ENCODE measurements around the gene DBH. TPM values are rescaled to one million over a fixed set of nuclear protein-coding genes. Genes with fewer than 3 reads are reported as not detected.

The DBH gene
- total and polyA plus RNA-seq, 10 of the 15 experiments (the other 5 are each of a cell fraction or from before 2014, with no cell fraction given), result not detected

- no peak for TF ChIP-seq ESRRA (IDR thresholded peaks at IDR 0.05; ENCODE audit: low read length)
- TF ChIP-seq TARDBP (IDR thresholded peaks at IDR 0.05; ENCODE audit: borderline replicate concordance), result no peak
- TF ChIP-seq CTCF (IDR thresholded peaks at IDR 0.05 in 2 of 3, conservative IDR thresholded peaks at IDR 0.05 in 1 of 3; ENCODE audit: control insufficient read depth in 2 of 3, extremely low read depth in 1 of 3, insufficient read depth in 1 of 3, low read depth in 3 of 3, low read length in 3 of 3), result no peak
- no peak for TF ChIP-seq ZBED1 (IDR thresholded peaks at IDR 0.05; ENCODE audit: borderline replicate concordance)
- TF ChIP-seq BCL3 (IDR thresholded peaks at IDR 0.05; ENCODE audit: borderline replicate concordance, insufficient read depth, low read depth, low read length, poor library complexity, severe bottlenecking), result no peak
Observed at GRCh38 chr9:133635533-133636531, at the start of gene DBH (continued).

GRCh38 chr9:133587051-133587450 is 49.1 kb upstream of the DBH start:
- no peak overlapping the region for H3K27ac ChIP-seq (ENCODE audit: control insufficient read depth, insufficient read depth)
- H4K20me1 ChIP-seq (ENCODE audit: control insufficient read depth, insufficient read depth), result no peaks in the 10 kb centered on the region
- intact Hi-C loops (cut with micrococcal nuclease; ENCODE audit: unreplicated experiment) (loop anchor here (5.0 to 10.0 kb wide), 2 partner anchors 138 to 405 kb away; partner anchors contain the start of gene VAV2), in situ Hi-C loops (cut with MboI) (no loop called here)
- H3K9me3 ChIP-seq (replicated peaks; ENCODE audit: control insufficient read depth, insufficient read depth, low read length), result no peaks in the 10 kb centered on the region; the same call in 2 of the 3 replicates
- WGBS (ENCODE audit: insufficient coverage, insufficient replicate concordance, low lambda C conversion rate, missing lambda C conversion rate), result 45% methylated on average over 8 of the region's 8 CpGs
- ChIA-PET POLR2A (no interaction called here), RAD21 (ENCODE audit: unreplicated experiment) (no interaction called here), CTCF (no interaction called here), SMC1A (ENCODE audit: uncharacterized antibody, unreplicated experiment) (no interaction called here)
- H3K9ac ChIP-seq (ENCODE audit: control insufficient read depth, insufficient read depth, low read length), result no peak overlapping the region
- H3K27me3 ChIP-seq (replicated peaks in 1 of 2; ENCODE audit: control insufficient read depth in 2 of 2, insufficient read depth in 2 of 2, low read length in 1 of 2), result peaks cover 18 to 20% of the 10 kb centered on the region in 2 experiments
- no TSS peak for BruUV-seq (replicated peaks)
- DNase-seq (ENCODE audit: low read depth, low spot score) (no peak), ATAC-seq (no peak), FAIRE-seq (no peak)
- no peaks in the 10 kb centered on the region for H3K79me2 ChIP-seq (ENCODE audit: control insufficient read depth, insufficient read depth, low read length)
- no peak overlapping the region for H2AFZ ChIP-seq (ENCODE audit: control insufficient read depth, low read depth, low read length)
- H3K4me2 ChIP-seq (ENCODE audit: control insufficient read depth, insufficient read depth), result no peak overlapping the region
- no peak overlapping the region for H3K4me3 ChIP-seq
- no peaks in the 10 kb centered on the region for H3K36me3 ChIP-seq (ENCODE audit: control insufficient read depth in 2 of 2, insufficient read depth in 2 of 2, low read length in 1 of 2)
- no peaks in the 10 kb centered on the region for H3K4me1 ChIP-seq (ENCODE audit: control insufficient read depth, insufficient read depth, low read length)
- TF ChIP-seq BCLAF1 (IDR thresholded peaks at IDR 0.05) (no peak), TCF12 (IDR thresholded peaks at IDR 0.05; ENCODE audit: low read depth, low read length) (no peak), RAD51 (IDR thresholded peaks at IDR 0.05) (no peak), SUPT20H (IDR thresholded peaks at IDR 0.05; ENCODE audit: borderline replicate concordance, control insufficient read depth, low read depth, low read length) (no peak), NFYB (IDR thresholded peaks at IDR 0.05; ENCODE audit: insufficient read depth, low read depth, low read length) (no peak), MYC (IDR thresholded peaks at IDR 0.05; ENCODE audit: insufficient read depth, insufficient read length, insufficient replicate concordance, low read length, severe bottlenecking) (no peak), KDM1A (IDR thresholded peaks at IDR 0.05; ENCODE audit: borderline replicate concordance) (no peak), ATF7 (IDR thresholded peaks at IDR 0.05; ENCODE audit: low read depth) (no peak), ZNF384 (IDR thresholded peaks at IDR 0.05; ENCODE audit: borderline replicate concordance, low read depth, low read length) (no peak), CEBPB (IDR thresholded peaks at IDR 0.05; ENCODE audit: borderline replicate concordance in 1 of 2, low read depth in 2 of 2, low read length in 2 of 2) (no peak)
